ENCODE results near the gene CHST11. TPM values are rescaled to one million over a fixed set of nuclear protein-coding genes. Genes with fewer than 3 reads are reported as not detected.

Gene CHST11
- total and polyA plus RNA-seq, 10 of the 15 experiments (the other 5 are each of a cell fraction or from before 2014, with no cell fraction given) = 1.9 to 38.1 (median 17.2) TPM

GRCh38 chr12:104697186-104697585, 240.4 kb downstream of the CHST11 start:
- no TSS peak for BruUV-seq (replicated peaks)
- Histone ChIP-seq H3K27ac (ENCODE audit: control insufficient read depth, insufficient read depth) (no peak overlapping the region), H3K36me3 (ENCODE audit: control insufficient read depth in 2 of 2, insufficient read depth in 2 of 2, low read length in 1 of 2) (no peaks in the 10 kb centered on the region), H3K9me3 (replicated peaks; ENCODE audit: control insufficient read depth, insufficient read depth, low read length) (peaks cover 3% of the 10 kb centered on the region; the same call in 2 of the 3 replicates), H3K9ac (ENCODE audit: control insufficient read depth, insufficient read depth, low read length) (no peak overlapping the region), H4K20me1 (ENCODE audit: control insufficient read depth, insufficient read depth) (no peaks in the 10 kb centered on the region), H3K27me3 (replicated peaks in 1 of 2; ENCODE audit: control insufficient read depth in 2 of 2, insufficient read depth in 2 of 2, low read length in 1 of 2) (no peaks in the 10 kb centered on the region), H3K4me1 (ENCODE audit: control insufficient read depth, insufficient read depth, low read length) (peaks cover 30% of the 10 kb centered on the region), H3K79me2 (ENCODE audit: control insufficient read depth, insufficient read depth, low read length) (peaks cover 6% of the 10 kb centered on the region), H3K4me3 (no peak overlapping the region), H2AFZ (ENCODE audit: control insufficient read depth, low read depth, low read length) (no peak overlapping the region), H3K4me2 (ENCODE audit: control insufficient read depth, insufficient read depth) (no peak overlapping the region)
- 89% methylated on average over 7 of the region's 7 CpGs for WGBS (ENCODE audit: insufficient coverage, insufficient replicate concordance, low lambda C conversion rate, missing lambda C conversion rate)
- TF ChIP-seq TAF1 (IDR thresholded peaks at IDR 0.05; ENCODE audit: borderline replicate concordance, low read depth, low read length) (no peak), MYC (IDR thresholded peaks at IDR 0.05; ENCODE audit: insufficient read depth, insufficient read length, insufficient replicate concordance, low read length, severe bottlenecking) (no peak), ASH2L (IDR thresholded peaks at IDR 0.05; ENCODE audit: borderline replicate concordance, low read depth) (no peak), TCF12 (IDR thresholded peaks at IDR 0.05; ENCODE audit: low read depth, low read length) (no peak), NBN (IDR thresholded peaks at IDR 0.05) (no peak), RELB (IDR thresholded peaks at IDR 0.05; ENCODE audit: low read depth) (no peak), GABPA (IDR thresholded peaks at IDR 0.05; ENCODE audit: low read depth) (no peak), BCLAF1 (IDR thresholded peaks at IDR 0.05) (no peak), WRNIP1 (IDR thresholded peaks at IDR 0.05; ENCODE audit: borderline replicate concordance, low read depth, low read length) (no peak), MTA2 (IDR thresholded peaks at IDR 0.05; ENCODE audit: low read depth) (no peak), TCF7 (IDR thresholded peaks at IDR 0.05; ENCODE audit: borderline replicate concordance) (no peak), SREBF2 (IDR thresholded peaks at IDR 0.05; ENCODE audit: low read length) (no peak)
- RAD21 ChIA-PET (ENCODE audit: unreplicated experiment) = interaction anchor here (1.6 kb wide), 1 partner anchor 115 kb away, joined by 3 read pairs; no protein-coding TSS in a partner anchor
- SMC1A ChIA-PET (ENCODE audit: uncharacterized antibody, unreplicated experiment) = interaction anchor here (1.0 to 2.5 kb wide), 5 partner anchors 23 to 356 kb away, joined by 3 to 16 read pairs (median 4); no protein-coding TSS in a partner anchor
- in situ Hi-C loops (cut with MboI) (no loop called here), intact Hi-C loops (cut with micrococcal nuclease; ENCODE audit: unreplicated experiment) (no loop called here)
- DNase-seq (ENCODE audit: low read depth, low spot score) (no peak), FAIRE-seq (no peak), ATAC-seq (no peak)
- POLR2A ChIA-PET = no interaction called here
- CTCF ChIA-PET = interaction anchor here (1.0 kb wide), 1 partner anchor 43 kb away, joined by 3 read pairs; no protein-coding TSS in a partner anchor
